ENCODE results near the gene LARP4. TPM values are rescaled to one million over a fixed set of nuclear protein-coding genes. Genes with fewer than 3 reads are reported as not detected.
"Not testable (repeated sequence)": the region's sequence is repeated elsewhere in the genome, so short reads cannot be mapped to it uniquely, and the experiment has no call there.

LARP4 gene
- total and polyA plus RNA-seq, 2 experiments from 2014 or later = 17.4 to 30.9 TPM

- no peak overlapping the region for H2AFZ ChIP-seq
- H3F3A ChIP-seq (ENCODE audit: insufficient read depth) = no peaks in the 10 kb centered on the region; the same call in 1 of the 2 replicates
- no peaks in the 10 kb centered on the region for H3K9me3 ChIP-seq (ENCODE audit: low read depth)
- peak; percentile 4 for DNase-seq
- no peaks in the 10 kb centered on the region; the same call in 1 of the 2 replicates for H3K79me2 ChIP-seq (ENCODE audit: insufficient read depth)
- H3K4me1 ChIP-seq (ENCODE audit: insufficient read depth) = no peaks in the 10 kb centered on the region
- no peaks in the 10 kb centered on the region for H3K27me3 ChIP-seq (replicated peaks; ENCODE audit: insufficient read depth)
- no peaks in the 10 kb centered on the region for H3K9me2 ChIP-seq (ENCODE audit: insufficient read depth)
- no peak overlapping the region for H3K4me3 ChIP-seq
- 80 to 81% methylated on average over 3 of the region's 3 CpGs for WGBS, 2 experiments (ENCODE audit: low coverage in 1 of 2, low lambda C conversion rate in 2 of 2, missing lambda C conversion rate in 2 of 2)
- H3K27ac ChIP-seq = no peak overlapping the region
- TF ChIP-seq EZH2phosphoT487 (IDR thresholded peaks at IDR 0.05; ENCODE audit: insufficient read depth, low read depth) (no peak), EZH2 (IDR thresholded peaks at IDR 0.05; ENCODE audit: insufficient read depth, poor library complexity, severe bottlenecking) (no peak)
- H3K9ac ChIP-seq = no peak overlapping the region
- in situ Hi-C loops (cut with MboI) = no loop called here
- H3K4me2 ChIP-seq (ENCODE audit: unreplicated experiment) = no peak overlapping the region
- H4K20me1 ChIP-seq (ENCODE audit: insufficient read depth) = no peaks in the 10 kb centered on the region
- peaks cover 81% of the 10 kb centered on the region for H3K36me3 ChIP-seq (ENCODE audit: low read depth)
These were observed 41.7 kb downstream of the LARP4 start for GRCh38 chr12:50442178-50442908.

GRCh38 chr12:50449671-50450070, 49.0 kb downstream of the LARP4 start:
- H3K9me2 ChIP-seq (ENCODE audit: insufficient read depth); DNase-seq; H3K4me2 ChIP-seq (ENCODE audit: unreplicated experiment); H2AFZ ChIP-seq; H3K4me3 ChIP-seq; H3F3A ChIP-seq (ENCODE audit: insufficient read depth); in situ Hi-C loops (cut with MboI); H3K9me3 ChIP-seq (ENCODE audit: low read depth); H3K27ac ChIP-seq; H4K20me1 ChIP-seq (ENCODE audit: insufficient read depth); H3K27me3 ChIP-seq (replicated peaks; ENCODE audit: insufficient read depth); H3K9ac ChIP-seq; H3K4me1 ChIP-seq (ENCODE audit: insufficient read depth): not testable (repeated sequence)
- Histone ChIP-seq H3K36me3 (ENCODE audit: low read depth) (peaks cover 44% of the 10 kb centered on the region), H3K79me2 (ENCODE audit: insufficient read depth) (peaks cover 20% of the 10 kb centered on the region)
- WGBS, 2 experiments (ENCODE audit: low coverage in 1 of 2, low lambda C conversion rate in 2 of 2, missing lambda C conversion rate in 2 of 2) = 75 to 77% methylated on average over 4 to 5 of the region's 5 CpGs

- Histone ChIP-seq H3K4me2 (ENCODE audit: unreplicated experiment) (no peak overlapping the region), H3K9me3 (ENCODE audit: low read depth) (no peaks in the 10 kb centered on the region), H2AFZ (no peak overlapping the region), H3K79me2 (ENCODE audit: insufficient read depth) (peaks cover 20% of the 10 kb centered on the region), H3K9ac (no peak overlapping the region), H3F3A (ENCODE audit: insufficient read depth) (no peaks in the 10 kb centered on the region), H3K27me3 (replicated peaks; ENCODE audit: insufficient read depth) (no peaks in the 10 kb centered on the region), H3K4me1 (ENCODE audit: insufficient read depth) (no peaks in the 10 kb centered on the region), H3K4me3 (no peak overlapping the region), H3K9me2 (ENCODE audit: insufficient read depth) (no peaks in the 10 kb centered on the region), H4K20me1 (ENCODE audit: insufficient read depth) (no peaks in the 10 kb centered on the region), H3K36me3 (ENCODE audit: low read depth) (peaks cover 43% of the 10 kb centered on the region), H3K27ac (no peak overlapping the region)
- TF ChIP-seq EZH2phosphoT487 (IDR thresholded peaks at IDR 0.05; ENCODE audit: insufficient read depth, low read depth) (no peak), EZH2 (IDR thresholded peaks at IDR 0.05; ENCODE audit: insufficient read depth, poor library complexity, severe bottlenecking) (no peak)
- no peak for DNase-seq
- 98 to 99% methylated on average over 5 of the region's 5 CpGs for WGBS, 2 experiments (ENCODE audit: low coverage in 1 of 2, low lambda C conversion rate in 2 of 2, missing lambda C conversion rate in 2 of 2)
- in situ Hi-C loops (cut with MboI) = no loop called here
These were observed 52.1 kb downstream of the LARP4 start for GRCh38 chr12:50452795-50453194.

- DNase-seq = no peak
- Histone ChIP-seq H3F3A (ENCODE audit: insufficient read depth) (no peaks in the 10 kb centered on the region), H3K27ac (no peak overlapping the region), H3K9ac (no peak overlapping the region), H3K9me3 (ENCODE audit: low read depth) (no peaks in the 10 kb centered on the region), H3K4me1 (ENCODE audit: insufficient read depth) (peaks cover 5% of the 10 kb centered on the region), H3K36me3 (ENCODE audit: low read depth) (peaks cover 41% of the 10 kb centered on the region), H3K4me2 (ENCODE audit: unreplicated experiment) (no peak overlapping the region), H3K9me2 (ENCODE audit: insufficient read depth) (no peaks in the 10 kb centered on the region), H3K4me3 (no peak overlapping the region), H2AFZ (no peak overlapping the region), H4K20me1 (ENCODE audit: insufficient read depth) (no peaks in the 10 kb centered on the region), H3K27me3 (replicated peaks; ENCODE audit: insufficient read depth) (no peaks in the 10 kb centered on the region), H3K79me2 (ENCODE audit: insufficient read depth) (peaks cover 20% of the 10 kb centered on the region)
- in situ Hi-C loops (cut with MboI) = no loop called here
- TF ChIP-seq EZH2phosphoT487 (IDR thresholded peaks at IDR 0.05; ENCODE audit: insufficient read depth, low read depth) (no peak), EZH2 (IDR thresholded peaks at IDR 0.05; ENCODE audit: insufficient read depth, poor library complexity, severe bottlenecking) (no peak)
- WGBS, 2 experiments (ENCODE audit: low coverage in 1 of 2, low lambda C conversion rate in 2 of 2, missing lambda C conversion rate in 2 of 2) = 95 to 98% methylated on average over 5 of the region's 5 CpGs
These were observed 53.2 kb downstream of the LARP4 start for GRCh38 chr12:50453872-50454271.

- H3K4me1 ChIP-seq (ENCODE audit: insufficient read depth) = peaks cover 6% of the 10 kb centered on the region
- no peak overlapping the region for H3K4me3 ChIP-seq
- H3K9ac ChIP-seq = no peak overlapping the region
- H3K36me3 ChIP-seq (ENCODE audit: low read depth) = peaks cover 31% of the 10 kb centered on the region
- no peaks in the 10 kb centered on the region for H3F3A ChIP-seq (ENCODE audit: insufficient read depth)
- H3K79me2 ChIP-seq (ENCODE audit: insufficient read depth) = no peaks in the 10 kb centered on the region; the same call in 1 of the 2 replicates
- no peak overlapping the region for H3K27ac ChIP-seq
- TF ChIP-seq EZH2 (IDR thresholded peaks at IDR 0.05; ENCODE audit: insufficient read depth, poor library complexity, severe bottlenecking) (no peak), EZH2phosphoT487 (IDR thresholded peaks at IDR 0.05; ENCODE audit: insufficient read depth, low read depth) (no peak)
- no peaks in the 10 kb centered on the region for H4K20me1 ChIP-seq (ENCODE audit: insufficient read depth)
- H3K27me3 ChIP-seq (replicated peaks; ENCODE audit: insufficient read depth) = no peaks in the 10 kb centered on the region
- H3K9me3 ChIP-seq (ENCODE audit: low read depth) = no peaks in the 10 kb centered on the region
- H3K4me2 ChIP-seq (ENCODE audit: unreplicated experiment) = no peak overlapping the region
- DNase-seq = peak; percentile 34
- H2AFZ ChIP-seq = no peak overlapping the region
- H3K9me2 ChIP-seq (ENCODE audit: insufficient read depth) = no peaks in the 10 kb centered on the region
- in situ Hi-C loops (cut with MboI) = no loop called here
These were observed 57.9 kb downstream of the LARP4 start for GRCh38 chr12:50458606-50459005.

All from GM23248 (cell line).